Ishikawa (cell line): ENCODE data around the gene PARP1.
A peak's percentile ranks its signal among the peaks of the same experiment; 100 is the strongest.

Source experiments
- CEBPB ChIP-seq: IDR thresholded peaks from 2 replicates; pipeline ENCODE4 v1.6.1; 2012
- CREB1 ChIP-seq: IDR thresholded peaks from 2 replicates; pipeline ENCODE4 v1.6.1; 2012; ENCODE audit warnings: low read depth
- EGR1 ChIP-seq: IDR thresholded peaks from 2 replicates; pipeline ENCODE4 v1.6.1; 2012
- EP300 ChIP-seq: IDR thresholded peaks from 2 replicates; pipeline ENCODE4 v1.6.1; 2012; ENCODE audit warnings: borderline replicate concordance
- FOXM1 ChIP-seq: IDR thresholded peaks from 2 replicates; pipeline ENCODE4 v1.6.1; 2012; ENCODE audit warnings: low read depth, borderline replicate concordance
- RAD21 ChIP-seq: IDR thresholded peaks from 2 replicates; pipeline ENCODE4 v1.6.1; 2012; ENCODE audit warnings: low read depth
- TAF1 ChIP-seq: IDR thresholded peaks from 2 replicates; pipeline ENCODE4 v1.6.1; 2012; ENCODE audit warnings: low read depth, mild to moderate bottlenecking
- TCF12 ChIP-seq: IDR thresholded peaks from 2 replicates; pipeline ENCODE4 v1.6.1; 2012; ENCODE audit warnings: low read depth
- TEAD4 ChIP-seq: IDR thresholded peaks from 2 replicates; pipeline ENCODE4 v1.6.1; 2012
- YY1 ChIP-seq: IDR thresholded peaks from 2 replicates; pipeline ENCODE4 v1.6.1; 2012; ENCODE audit warnings: low read depth
- ZBTB7A ChIP-seq: IDR thresholded peaks from 2 replicates; pipeline ENCODE4 v1.6.1; 2012; ENCODE audit warnings: low read depth
- TF ChIP-seq, protein P1 (sequence below): IDR thresholded peaks from 2 replicates; pipeline ENCODE4 v1.6.1; 2012
- TF ChIP-seq, protein P2 (sequence below): IDR thresholded peaks from 2 replicates; pipeline ENCODE4 v1.6.1; 2012
- TF ChIP-seq, protein P3 (sequence below): IDR thresholded peaks from 2 replicates; pipeline ENCODE4 v1.6.1; 2012; ENCODE audit warnings: low read depth, mild to moderate bottlenecking

DNA sequence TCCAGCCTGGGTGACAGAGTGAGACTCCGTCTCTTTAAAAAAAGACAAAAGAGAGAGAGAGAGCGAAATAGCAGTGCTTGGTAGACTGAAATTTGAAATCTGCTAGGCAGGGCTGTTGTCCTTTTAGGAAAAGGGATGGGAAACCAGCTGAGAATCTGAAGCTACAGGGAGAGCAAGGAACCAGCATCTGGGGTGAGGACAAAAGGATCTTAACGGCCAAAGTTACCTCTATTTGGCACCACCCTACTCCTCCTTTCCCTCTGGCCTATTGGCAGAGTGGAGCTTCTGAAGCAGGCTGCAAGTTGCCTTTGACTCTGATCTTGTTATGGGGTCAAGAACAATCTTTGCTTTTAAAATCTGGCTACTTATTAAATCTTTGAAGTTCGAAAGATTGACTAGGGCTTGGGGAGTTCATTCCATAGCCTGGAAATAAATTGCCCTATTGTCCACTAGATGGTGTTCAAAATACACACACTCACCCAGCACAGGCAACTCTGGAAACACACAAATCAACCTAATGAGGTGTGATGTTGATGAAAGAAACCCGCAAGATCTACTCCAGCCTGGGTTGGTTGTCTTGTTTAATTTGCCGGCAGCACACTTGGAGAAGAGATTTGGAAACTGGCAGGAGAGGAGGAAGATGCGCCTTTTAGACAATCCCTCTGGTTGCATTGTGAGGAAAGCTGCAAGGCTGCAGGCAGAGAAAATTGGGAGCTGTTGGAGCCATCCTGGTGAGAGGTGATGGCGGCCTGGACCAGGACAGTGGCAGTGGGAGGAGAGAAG is 16.5 kb upstream of the PARP1 start:
- no peak for TF ChIP-seq EGR1
- TF ChIP-seq TAF1 = no peak
- no peak for TF ChIP-seq TCF12
- TF ChIP-seq, protein P1, sequence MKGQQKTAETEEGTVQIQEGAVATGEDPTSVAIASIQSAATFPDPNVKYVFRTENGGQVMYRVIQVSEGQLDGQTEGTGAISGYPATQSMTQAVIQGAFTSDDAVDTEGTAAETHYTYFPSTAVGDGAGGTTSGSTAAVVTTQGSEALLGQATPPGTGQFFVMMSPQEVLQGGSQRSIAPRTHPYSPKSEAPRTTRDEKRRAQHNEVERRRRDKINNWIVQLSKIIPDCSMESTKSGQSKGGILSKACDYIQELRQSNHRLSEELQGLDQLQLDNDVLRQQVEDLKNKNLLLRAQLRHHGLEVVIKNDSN = no peak
- TF ChIP-seq EP300 = no peak
- TF ChIP-seq, protein P2, sequence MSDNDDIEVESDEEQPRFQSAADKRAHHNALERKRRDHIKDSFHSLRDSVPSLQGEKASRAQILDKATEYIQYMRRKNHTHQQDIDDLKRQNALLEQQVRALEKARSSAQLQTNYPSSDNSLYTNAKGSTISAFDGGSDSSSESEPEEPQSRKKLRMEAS = no peak
- TF ChIP-seq YY1 = no peak
- no peak for TF ChIP-seq CEBPB
- TF ChIP-seq RAD21 = peak; percentile 75
- TF ChIP-seq, protein P3, sequence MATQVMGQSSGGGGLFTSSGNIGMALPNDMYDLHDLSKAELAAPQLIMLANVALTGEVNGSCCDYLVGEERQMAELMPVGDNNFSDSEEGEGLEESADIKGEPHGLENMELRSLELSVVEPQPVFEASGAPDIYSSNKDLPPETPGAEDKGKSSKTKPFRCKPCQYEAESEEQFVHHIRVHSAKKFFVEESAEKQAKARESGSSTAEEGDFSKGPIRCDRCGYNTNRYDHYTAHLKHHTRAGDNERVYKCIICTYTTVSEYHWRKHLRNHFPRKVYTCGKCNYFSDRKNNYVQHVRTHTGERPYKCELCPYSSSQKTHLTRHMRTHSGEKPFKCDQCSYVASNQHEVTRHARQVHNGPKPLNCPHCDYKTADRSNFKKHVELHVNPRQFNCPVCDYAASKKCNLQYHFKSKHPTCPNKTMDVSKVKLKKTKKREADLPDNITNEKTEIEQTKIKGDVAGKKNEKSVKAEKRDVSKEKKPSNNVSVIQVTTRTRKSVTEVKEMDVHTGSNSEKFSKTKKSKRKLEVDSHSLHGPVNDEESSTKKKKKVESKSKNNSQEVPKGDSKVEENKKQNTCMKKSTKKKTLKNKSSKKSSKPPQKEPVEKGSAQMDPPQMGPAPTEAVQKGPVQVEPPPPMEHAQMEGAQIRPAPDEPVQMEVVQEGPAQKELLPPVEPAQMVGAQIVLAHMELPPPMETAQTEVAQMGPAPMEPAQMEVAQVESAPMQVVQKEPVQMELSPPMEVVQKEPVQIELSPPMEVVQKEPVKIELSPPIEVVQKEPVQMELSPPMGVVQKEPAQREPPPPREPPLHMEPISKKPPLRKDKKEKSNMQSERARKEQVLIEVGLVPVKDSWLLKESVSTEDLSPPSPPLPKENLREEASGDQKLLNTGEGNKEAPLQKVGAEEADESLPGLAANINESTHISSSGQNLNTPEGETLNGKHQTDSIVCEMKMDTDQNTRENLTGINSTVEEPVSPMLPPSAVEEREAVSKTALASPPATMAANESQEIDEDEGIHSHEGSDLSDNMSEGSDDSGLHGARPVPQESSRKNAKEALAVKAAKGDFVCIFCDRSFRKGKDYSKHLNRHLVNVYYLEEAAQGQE = no peak
- TF ChIP-seq ZBTB7A = no peak
- no peak for TF ChIP-seq CREB1
- TF ChIP-seq FOXM1 = no peak
- TF ChIP-seq TEAD4 = no peak
